Medulla oblongata (tissue), 1 donor: ENCODE data around the gene RBM39.
"Not testable (repeated sequence)": the region's sequence is repeated elsewhere in the genome, so short reads cannot be mapped to it uniquely, and the experiment has no call there.

Experiments
- DNase-seq: peaks from one replicate; pipeline ENCODE4 v3.0.0-alpha.2; 2015; ENCODE audit errors: extremely low spot score

RBM39 gene

DNA sequence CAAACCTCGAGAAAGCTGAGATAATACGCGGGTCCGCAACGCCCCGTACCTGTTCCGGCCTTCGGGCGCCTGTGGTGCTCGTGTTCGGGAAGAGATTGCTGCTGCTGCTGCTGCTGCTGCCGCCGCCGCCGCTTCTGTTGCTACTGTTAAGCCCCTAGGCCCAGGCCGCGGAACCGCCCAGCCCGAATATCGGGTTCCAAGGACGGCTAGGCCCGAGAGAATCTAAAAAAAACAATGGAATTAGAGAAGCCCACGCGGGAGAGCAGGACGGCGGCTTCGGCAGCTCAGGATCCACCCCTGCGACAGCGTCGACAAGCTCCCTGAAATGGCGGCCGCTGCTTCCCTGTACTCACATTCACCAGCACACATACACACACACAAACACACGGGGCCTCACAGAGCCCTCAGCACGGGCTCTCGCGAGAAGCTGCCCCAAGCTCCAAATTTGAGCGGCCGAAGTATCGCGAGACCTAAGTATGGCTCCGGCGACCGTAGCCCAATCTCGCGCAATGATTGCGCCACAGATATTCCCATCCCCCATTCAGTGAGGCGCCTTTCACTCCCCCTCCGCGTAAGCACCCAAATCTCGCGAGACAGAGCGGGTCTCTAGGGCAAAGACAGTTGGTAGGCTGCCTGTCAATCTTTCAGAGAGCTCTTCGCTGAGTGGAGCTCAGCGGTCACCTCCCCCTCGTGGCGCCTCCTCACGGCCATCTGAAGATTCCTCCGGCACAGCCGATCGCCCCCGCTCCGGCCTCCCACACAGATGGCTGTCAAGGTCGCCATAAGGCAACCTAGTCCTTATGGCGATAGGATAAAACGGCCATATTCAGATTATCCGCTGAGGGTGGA is at the start of gene RBM39:
RBM39 (minus strand) TSS at position 369 of the 849 bp plus-strand sequence. CDS start 1,386 bp downstream, outside the sequence.
- DNase-seq: peak; percentile 100

DNA sequence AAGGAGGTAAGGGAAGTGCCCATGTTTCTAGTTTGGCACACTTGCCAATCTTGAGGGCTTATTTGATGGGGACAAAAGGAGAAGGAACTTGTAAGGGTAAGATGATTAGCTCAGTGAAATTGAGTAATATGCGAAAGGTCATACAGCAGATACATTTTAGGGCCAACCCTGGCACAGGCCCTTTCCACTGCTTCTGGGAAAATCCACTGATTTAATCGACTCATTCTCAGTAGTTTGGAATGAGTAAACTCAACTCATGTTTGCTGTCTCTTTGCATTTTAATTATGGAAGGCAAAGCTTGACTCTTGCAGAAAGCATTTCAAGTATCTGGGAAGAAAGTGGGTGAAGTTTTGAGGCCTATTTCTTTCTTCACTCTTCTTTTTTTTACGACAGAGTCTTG is 49.8 kb upstream of the RBM39 start:
- no peak for DNase-seq

DNA sequence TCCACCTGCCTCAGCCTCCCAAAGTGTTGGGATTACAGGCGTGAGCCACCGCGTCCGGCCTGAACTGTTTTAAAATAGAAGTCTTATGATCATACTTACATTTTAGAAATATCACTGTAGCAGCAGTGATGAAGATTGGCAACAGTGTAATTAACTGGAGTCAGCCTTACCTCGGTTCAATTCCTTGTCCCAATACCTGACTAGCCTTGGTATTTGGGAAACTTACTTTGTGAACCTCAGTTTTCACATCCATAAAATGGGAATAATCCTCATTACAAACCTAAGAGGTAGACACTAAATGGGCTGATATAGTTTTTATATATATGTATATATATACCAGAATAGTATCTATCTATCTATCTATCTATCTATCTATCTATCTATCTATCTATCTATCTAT is 49.0 kb upstream of the RBM39 start:
- DNase-seq: no peak

DNA sequence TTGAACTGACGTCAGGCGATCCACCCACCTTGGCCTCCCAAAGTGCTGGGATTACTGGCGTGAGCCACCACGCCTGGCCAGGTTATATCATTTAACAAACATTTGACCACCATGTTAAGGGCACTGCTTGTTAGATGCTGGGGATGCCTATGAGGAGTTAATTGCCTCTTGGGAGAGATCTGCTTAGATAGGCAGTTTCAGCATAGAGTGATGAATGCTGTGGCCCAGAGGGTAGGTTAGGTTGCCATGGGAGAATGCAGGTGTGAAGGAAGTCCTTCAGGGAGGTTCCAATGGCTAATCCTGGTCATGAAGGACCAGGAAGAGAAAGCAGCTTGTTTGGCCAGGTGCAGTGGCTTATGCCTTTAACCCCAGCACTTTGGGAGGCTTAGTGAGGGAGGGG is 46.7 kb upstream of the RBM39 start:
- no peak for DNase-seq

DNA sequence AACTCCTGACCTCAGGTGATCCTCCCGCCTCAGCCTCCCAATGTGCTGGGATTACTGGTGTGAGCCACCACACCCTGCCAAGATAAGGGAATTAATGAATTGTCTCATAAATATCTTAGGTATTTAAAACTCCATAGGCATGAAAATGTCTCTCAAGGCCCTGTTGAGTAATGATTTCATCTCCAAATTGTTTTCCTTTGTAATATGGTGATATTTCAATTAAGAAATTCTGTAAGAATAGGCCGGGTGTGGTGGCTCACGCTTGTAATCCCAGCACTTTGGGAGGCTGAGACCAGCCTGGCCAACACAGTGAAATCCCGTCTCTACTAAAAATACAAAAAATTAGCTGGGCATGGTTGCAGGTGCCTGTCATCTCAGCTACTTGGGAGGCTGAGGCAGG is 43.5 kb upstream of the RBM39 start:
- DNase-seq: not testable (repeated sequence)

DNA sequence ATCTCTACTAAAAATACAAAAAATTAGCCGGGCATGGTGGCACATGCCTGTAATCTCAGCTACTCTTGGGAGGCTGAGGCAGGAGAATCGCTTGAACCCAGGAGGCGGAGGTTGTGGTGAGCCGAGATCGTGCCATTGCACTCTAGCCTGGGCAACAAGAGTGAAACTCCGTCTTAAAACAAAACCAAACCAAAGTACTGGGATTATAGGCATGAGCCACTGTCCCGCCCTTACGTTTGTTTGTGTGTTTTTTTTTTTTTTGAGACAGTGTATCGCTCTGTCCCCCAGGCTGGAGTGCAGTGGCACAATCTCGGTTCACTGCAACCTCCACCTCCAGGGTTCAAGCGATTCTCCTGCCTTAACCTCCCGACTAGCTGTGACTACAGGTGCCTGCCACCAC is 41.8 kb upstream of the RBM39 start:
- DNase-seq: not testable (repeated sequence)

DNA sequence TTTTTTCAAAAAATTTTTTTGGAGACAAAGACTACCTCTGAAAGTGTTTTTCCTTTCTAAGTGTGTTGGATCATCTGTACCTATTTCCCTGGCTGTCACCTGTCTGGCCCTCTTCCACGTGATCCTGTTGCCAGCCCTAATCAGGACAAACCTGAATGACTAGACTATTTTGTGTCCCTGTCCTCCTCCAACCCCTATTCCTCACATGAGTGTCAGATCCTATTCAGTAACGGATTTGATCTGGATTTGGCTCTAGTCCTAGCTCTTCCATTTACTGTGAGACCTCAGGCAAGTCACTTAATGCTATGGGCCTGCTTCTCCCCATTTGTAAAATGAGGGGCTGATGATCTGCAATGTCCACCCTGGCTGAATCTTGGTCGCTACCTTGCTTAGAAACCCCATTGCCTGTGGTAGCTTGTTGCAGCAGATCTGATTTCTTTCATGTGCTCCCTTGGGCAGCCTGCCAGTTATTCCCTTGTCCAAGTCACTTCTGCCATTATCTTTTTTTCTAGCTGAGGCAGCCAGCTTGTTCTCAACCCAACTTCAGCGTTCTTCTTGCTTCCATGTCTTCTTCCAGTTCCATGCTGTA is 34.5 kb upstream of the RBM39 start:
- DNase-seq: peak; percentile 63

DNA sequence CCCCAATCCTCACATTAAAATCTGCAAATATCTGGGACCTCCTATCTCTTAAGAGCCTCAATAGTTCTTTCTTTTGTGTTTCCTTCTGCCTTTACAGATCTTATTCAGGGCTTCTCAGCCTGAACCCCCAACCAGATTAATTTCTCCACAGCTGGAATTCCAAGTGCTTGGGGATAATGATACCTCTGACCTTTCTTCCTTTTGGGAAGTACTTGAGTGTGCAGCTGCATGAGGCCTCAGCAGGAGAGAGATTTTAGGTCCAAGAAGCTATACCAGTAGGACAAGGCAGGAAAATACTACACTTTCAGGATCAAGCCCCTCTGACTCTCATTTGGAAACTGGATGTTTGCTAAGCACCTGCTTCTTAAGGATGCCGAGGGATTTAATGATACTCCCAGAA is 32.3 kb upstream of the RBM39 start:
- no peak for DNase-seq

DNA sequence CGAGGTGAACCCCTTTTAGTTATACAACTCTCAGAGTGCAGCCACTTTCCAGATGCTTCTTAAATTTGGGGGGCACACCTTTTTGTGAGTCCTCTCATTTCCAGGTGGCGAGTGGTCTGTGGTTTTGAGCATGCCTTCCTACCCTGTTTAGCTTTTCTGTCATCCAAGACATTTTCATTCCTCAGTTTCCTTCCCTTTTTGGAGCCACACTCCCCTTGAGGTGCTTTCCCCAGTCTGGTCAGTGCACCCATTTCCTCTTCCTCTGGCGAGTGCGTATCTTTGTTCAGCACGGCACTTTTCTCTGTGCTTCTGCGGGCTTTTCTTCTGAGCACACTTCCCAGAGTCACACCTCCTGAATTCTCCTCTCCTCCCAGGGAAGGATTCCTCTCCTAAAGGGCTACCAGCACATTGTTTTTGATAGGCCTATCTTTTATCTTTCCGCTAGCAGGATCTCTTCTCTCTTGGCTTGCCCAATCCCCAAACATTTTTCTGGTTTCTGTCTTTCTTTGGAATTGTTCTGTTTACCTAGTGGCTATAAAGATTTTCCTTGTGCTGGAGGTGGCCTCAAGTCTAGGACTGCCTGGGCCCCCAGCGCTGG is 31.2 kb upstream of the RBM39 start:
- peak; percentile 79 for DNase-seq

DNA sequence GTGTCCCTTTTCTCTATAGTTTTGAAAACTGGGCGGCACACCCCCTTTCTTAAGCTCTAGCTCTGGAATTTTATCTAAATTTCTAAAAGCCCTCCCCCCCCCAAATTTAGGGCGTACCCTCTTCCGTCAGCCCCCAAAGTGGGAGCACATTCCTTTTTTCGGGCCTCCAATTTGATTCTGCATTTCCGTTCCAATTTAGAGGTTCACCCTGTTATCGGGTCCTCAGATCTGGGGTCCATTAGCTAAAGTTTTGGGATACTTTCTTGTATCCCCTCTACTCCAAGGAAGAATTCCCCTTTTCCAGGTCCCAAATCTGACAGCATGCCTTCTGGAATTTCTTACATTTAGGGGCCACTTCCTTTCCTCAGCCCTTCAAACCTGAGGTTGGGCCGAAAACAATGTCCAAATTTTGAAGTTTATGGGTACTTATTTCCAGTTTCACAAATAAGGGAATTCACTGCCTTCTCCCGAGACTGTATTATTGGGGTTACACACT is 30.6 kb upstream of the RBM39 start:
- no peak for DNase-seq

DNA sequence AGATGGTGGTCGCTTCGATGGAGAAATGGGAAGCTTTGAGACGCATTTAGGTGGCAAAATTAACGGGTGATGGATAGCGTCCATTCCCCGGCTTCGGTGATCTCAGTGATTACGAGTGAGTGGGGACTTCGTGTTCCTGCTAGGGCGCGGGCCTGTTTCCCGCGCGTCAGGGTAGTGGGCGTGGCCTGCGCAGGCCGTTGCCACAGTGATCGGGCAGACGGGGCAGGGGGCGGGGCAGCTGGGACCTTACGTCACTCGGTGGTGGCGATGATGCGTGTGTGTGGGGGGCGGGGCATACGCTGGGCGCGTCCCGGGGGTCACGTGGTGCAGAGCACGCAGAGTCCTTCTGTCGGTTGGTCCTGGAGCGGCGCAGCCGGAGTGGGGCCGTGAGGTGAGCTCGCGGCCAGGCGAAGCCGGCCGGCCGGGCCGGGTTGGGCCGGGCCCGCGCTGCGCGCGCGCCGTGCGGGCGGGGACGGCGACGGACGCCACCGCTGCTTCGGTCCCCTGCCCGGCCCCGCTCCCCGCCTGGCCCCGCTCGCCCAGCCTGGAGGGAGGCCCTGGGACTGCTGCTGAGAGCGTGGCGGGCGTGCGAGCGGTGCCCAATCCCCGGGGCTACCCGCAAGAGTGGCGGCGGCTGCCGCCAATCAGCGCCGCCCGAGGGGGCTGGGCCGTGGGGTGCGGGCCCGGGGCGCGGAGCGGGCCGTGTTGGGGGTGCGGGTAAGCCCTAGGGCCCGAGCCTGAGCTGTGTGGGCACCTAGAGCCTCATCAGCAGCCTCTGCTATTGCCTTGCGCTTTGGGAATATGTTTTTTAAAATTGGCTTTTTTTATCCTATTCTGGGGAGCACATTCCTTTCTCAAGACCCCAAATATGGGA is 29.9 kb upstream of the RBM39 start, which contains the start of gene PHF20:
PHF20 (plus strand) TSS at position 327 of the 874 bp plus-strand sequence. CDS start 29,508 bp downstream, outside the sequence.
- peak; percentile 97 for DNase-seq

DNA sequence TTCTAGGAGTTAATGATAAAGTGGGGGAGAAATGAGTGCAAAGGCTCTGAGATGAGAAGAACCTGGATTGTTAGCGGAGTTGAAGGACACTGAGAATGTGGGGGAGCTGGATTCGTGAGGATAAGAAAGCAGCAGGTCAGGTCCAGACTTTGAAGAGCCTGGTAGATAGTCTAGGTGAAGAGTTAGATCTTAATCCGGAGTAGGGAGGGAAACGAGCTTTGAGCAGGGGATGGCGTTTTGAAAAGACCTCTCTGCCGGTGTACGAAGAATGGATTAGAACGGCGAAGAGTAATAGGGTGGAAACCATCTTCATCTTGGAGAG is 29.3 kb upstream of the RBM39 start:
- DNase-seq: no peak

DNA sequence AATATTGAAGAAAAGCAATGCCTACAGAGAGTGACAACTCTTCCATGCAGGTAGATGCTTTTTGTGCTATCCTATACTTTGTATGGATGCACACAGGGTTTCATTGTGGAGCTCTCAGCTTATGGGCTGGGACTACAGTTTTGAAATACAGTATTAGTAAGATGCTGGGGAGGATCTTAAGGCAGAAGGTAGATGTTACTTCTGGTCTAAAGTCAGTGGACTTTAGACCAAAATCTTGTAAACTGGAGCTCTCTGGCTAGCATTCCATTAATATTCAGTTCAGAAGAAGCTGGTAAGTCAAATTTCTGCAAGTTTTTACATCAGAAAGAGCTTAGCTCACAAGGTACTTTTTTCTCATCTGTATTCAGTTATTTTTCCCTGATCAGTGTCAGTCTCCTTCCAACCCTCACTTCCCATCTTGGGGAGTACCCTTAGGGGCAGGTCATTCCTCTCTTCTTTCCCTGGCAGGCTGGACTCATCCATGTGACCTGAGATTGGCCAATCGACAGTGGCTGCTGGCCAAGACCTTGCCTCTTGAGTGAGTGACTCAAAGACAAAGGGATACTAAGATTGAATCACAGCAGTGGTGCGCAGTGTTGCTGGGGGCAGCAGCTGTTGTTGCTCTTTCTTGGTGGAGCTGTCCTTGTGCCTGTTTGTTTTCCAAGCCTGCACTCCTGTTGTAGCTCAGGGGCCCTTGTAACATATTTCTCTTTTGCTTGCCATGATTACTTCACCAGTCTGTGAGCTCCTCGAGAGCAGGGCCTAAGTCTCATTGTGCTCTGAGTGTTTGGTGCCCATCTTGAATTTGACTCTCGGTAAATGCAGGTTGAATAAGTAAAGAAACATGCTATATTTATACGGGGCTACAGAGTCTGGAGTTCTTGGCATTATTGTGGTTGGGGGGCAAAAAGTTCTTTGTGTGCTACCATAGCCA is 26.9 kb upstream of the RBM39 start:
- peak; percentile 94 for DNase-seq

DNA sequence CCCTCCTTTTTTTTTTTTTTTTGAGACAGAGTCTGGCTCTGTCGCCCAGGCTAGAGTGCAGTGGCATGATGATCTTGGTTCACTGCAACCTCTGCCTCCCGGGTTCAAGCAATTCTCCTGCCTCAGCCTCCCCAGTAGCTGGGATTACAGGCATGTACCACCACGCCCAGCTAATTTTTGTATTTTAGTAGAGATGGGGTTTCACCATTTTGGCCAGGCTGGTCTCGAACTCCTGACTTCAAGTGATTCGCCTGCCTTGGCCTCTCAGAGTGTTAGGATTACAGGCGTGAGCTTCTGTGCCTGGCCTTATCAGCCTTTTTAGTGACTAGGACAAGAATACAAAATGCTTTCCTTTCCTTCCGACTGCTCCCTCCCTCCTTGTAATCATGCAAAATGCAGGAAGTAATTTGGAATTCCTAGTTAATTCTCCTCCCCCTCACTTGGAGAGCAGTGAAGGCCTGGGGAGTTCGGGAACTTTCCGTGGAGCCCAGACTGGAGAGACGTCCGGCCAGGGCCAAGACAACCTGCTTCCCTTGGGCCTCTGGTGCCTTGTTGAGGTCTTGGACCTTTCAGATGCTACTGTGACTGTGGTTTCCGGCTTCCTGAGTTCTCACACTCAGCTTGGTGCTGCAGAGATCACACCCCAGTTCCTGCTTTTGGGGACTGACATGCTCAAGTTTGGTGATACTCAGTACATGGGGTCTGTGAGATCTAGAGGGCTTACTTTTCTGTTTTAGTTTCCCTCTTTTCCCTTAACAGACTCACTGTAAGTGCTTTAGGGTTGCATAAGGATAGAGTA is 25.8 kb upstream of the RBM39 start:
- DNase-seq: peak; percentile 86

DNA sequence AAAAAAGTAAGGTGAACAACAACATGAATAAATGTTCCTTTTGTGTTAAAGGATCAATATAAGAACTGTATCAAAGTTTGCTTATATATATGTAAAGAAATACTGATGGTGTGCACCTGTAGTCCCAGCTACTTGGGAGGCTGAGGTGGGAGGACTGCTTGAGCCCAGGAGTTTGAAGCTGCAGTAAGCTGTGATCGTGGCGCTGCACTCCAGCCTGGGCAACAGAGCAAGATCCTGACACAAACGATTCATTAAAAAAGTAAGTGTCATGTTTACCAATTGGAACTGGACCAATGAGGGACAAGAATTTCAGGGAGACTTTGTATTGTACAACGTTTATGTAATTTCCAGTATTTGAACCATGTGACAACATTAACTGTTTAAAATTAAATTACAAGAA is 24.8 kb upstream of the RBM39 start:
- DNase-seq: no peak

DNA sequence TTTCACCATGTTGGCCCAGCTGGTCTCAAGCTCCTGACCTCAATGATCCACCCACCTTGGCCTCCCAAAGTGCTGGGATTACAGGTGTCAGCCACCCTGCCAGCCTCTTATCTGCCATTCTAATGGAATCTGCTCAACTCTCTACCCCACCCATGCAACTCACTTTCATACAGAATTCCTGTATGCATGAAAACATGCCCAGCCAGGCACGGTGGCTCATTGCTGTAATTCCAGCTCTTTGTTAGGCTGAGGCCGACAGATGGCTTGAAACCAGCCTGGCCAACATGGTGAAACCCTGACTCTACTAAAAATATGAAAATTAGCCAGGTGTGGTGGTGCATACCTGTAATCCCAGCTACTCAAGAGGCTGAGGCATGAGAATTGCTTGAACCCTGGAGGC is 22.9 kb upstream of the RBM39 start:
- DNase-seq: not testable (repeated sequence)

DNA sequence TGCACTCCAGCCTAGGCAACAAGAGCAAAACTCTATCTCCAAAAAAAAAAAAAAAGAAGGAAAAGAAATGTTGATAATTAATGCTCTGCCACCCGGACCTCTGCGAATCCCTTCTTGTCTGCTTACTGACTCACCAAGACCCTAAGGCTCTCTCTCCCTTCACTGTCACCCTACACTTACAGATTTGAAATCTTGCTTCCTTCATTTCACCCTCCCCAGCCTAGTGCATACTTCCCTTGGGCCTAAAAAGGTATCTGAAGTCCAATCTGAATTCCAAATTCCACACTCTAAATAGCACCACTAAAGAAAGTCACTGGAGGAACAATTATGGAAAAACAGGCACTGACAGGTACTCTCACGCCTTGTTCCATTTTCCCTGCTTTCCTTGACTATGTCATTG is 20.4 kb upstream of the RBM39 start:
- no peak for DNase-seq

DNA sequence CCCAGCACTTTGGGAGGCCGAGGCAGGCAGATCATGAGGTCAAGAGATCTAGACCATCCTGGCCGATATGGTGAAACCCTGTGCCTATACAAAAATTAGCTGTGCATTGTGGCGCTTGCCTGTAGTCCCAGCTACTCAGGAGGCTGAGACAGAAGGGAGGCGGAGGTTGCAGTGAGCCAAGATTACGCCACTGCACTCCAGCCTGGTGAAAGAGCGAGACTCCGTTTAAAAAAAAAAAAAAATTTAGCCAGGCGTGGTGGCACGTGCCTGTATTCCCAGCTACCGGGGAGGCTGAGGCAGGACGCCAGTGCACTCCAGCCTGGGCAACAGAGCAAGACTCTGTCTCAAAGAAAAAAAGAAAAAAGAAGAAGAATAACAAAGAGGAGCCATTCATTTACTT is 19.5 kb upstream of the RBM39 start:
- DNase-seq: not testable (repeated sequence)

DNA sequence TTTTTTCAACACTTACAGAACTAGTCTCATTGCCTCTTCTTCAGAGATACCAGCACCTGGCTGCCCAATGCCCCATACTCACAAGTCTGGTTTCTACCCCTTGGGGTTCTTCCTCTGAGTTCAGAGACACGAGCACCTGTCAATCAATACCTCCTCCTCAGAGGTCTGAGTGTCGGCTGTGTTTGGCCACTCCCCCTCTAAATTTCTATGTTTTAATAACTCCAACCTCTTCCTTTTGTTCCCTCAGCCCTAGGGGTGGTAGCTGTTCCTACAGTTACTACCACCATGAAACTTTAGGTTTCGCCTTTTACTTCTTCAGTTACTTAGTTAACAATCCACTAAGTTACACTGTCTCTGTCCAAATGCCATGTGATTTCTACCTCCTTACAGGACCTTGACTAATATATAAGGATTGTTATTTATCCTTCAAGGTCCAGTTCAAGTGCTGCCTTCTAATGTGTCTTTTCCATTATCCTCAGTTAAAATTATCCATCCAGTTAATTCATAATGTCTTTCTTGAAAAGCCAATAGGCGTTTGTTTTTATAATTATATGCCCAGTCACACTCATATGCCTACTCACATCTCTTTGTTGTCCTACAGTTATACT is 15.1 kb upstream of the RBM39 start:
- DNase-seq: no peak
